HCT116 (cell line): ENCODE data around the gene LEPR. TPM values are rescaled to one million over a fixed set of nuclear protein-coding genes. Genes with fewer than 3 reads are reported as not detected.

Source experiments
- ATAC-seq: fragments of 200-7000 bp; cut with Tn5 transposase; 2 replicates; pipeline ENCODE4 v1.9.1; 2020; ENCODE audit warnings: mild to moderate bottlenecking, moderate library complexity
- BruUV-seq: library from RNA; stranded (reverse); fragments of 400-500 nt; replicated peaks from 2 replicates; lab custom pipeline; 2021; lab: Mats Ljungman, UMichigan
- CTCF ChIA-PET: fragments of 300-600 bp; sonication (Branson Sonifier 250); formaldehyde crosslinking; loops from one replicate; lab custom pipeline; 2021; ENCODE audit warnings: antibody characterized with exemption; lab: Charles Lee
- POLR2A ChIA-PET: fragments of 300-600, 350-600 bp; sonication (Branson Sonifier 250); formaldehyde crosslinking; loops from one replicate; lab custom pipeline; 2021; ENCODE audit warnings: antibody characterized with exemption; lab: Charles Lee
- RAD21 ChIA-PET, 2 experiments: fragments of 300-600 bp; sonication (Branson Sonifier 250); formaldehyde crosslinking; loops; one replicate each; lab custom pipeline; 2023; ENCODE audit warnings: low total read pairs in 2 of 2; ENCODE audit not compliant: uncharacterized antibody in 2 of 2, unreplicated experiment in 2 of 2, low non-redundant PET in 1 of 2; lab: Charles Lee
- DNase-seq: peaks from one replicate; pipeline ENCODE4 v3.0.0-alpha.2; 2010; ENCODE audit warnings: low read depth, low spot score
- H2AFZ ChIP-seq: fragments of 200-600 bp; shearing (Covaris generic), sonication (generic); 2 replicates; pipeline ENCODE4 v1.6.1; 2017; ENCODE audit warnings: low read depth, mixed run types, mixed read lengths, antibody characterized with exemption, low read length; ENCODE audit not compliant: poor library complexity, severe bottlenecking
- H3K27ac ChIP-seq: 2 replicates; pipeline ENCODE4 v1.5.1; 2012; ENCODE audit warnings: low read depth, low read length
- H3K27me3 ChIP-seq: fragments of 200-600 bp; sonication (generic); 2 replicates; pipeline ENCODE4 v1.6.1; 2016; ENCODE audit warnings: mixed run types, low read length, mixed read lengths; ENCODE audit not compliant: insufficient read depth
- H3K36me3 ChIP-seq, 2 experiments: fragments of 200-500 bp in 1 of 2; fragments of 200-600 bp in 1 of 2; sonication (Bioruptor generic) in 1 of 2; sonication (generic) in 1 of 2; 2 replicates each; pipeline versions ENCODE4 v1.5.1 to v1.6.1; 2014 to 2016; ENCODE audit warnings: low read length in 2 of 2, inconsistent platforms in 1 of 2, mixed read lengths in 1 of 2, mixed run types in 1 of 2; ENCODE audit not compliant: insufficient read depth in 2 of 2, control insufficient read depth in 1 of 2
- H3K4me1 ChIP-seq, 2 experiments: fragments of 200-600 bp in 1 of 2; sonication (generic) in 1 of 2; 2 replicates each; pipeline versions ENCODE4 v1.5.1 to v1.6.1; 2012 to 2017; ENCODE audit warnings: low read length in 2 of 2, inconsistent platforms in 1 of 2, mild to moderate bottlenecking in 1 of 2, mixed read lengths in 1 of 2, mixed run types in 1 of 2, moderate library complexity in 1 of 2; ENCODE audit not compliant: insufficient read depth in 2 of 2, control insufficient read depth in 1 of 2
- H3K4me2 ChIP-seq: fragments of 200-600 bp; sonication (generic); 2 replicates; pipeline ENCODE4 v1.6.1; 2017; ENCODE audit warnings: mixed run types, low read length, mixed read lengths
- H3K4me3 ChIP-seq, 2 experiments: fragments of 200-600 bp in 1 of 2; sonication (generic) in 1 of 2; replicated peaks in 1 of 2; 2 replicates each; pipeline ENCODE4 v1.5.1; 2011 to 2016; ENCODE audit warnings: low read length in 2 of 2, control low read depth in 1 of 2, low read depth in 1 of 2, mild to moderate bottlenecking in 1 of 2, mixed read lengths in 1 of 2, mixed run types in 1 of 2
- H3K79me2 ChIP-seq: fragments of 200-600 bp; sonication (generic); 2 replicates; pipeline ENCODE4 v1.6.1; 2017; ENCODE audit warnings: mild to moderate bottlenecking, mixed run types, low read length, moderate library complexity, mixed read lengths; ENCODE audit not compliant: insufficient read depth
- H3K9ac ChIP-seq: fragments of 200-600 bp; sonication (generic); 2 replicates; pipeline ENCODE4 v1.6.1; 2016; ENCODE audit warnings: low read length, mixed read lengths
- H3K9me2 ChIP-seq: fragments of 200-600 bp; sonication (generic), shearing (Covaris generic); 2 replicates; pipeline ENCODE4 v1.6.1; 2017; ENCODE audit warnings: mixed run types, mild to moderate bottlenecking, moderate library complexity; ENCODE audit not compliant: insufficient read depth
- H3K9me3 ChIP-seq, 2 experiments: fragments of 200-500 bp in 1 of 2; fragments of 200-600 bp in 1 of 2; sonication (Bioruptor generic) in 1 of 2; sonication (generic) in 1 of 2; 2 replicates each; pipeline ENCODE4 v1.6.1; 2014 to 2017; ENCODE audit warnings: low read length in 2 of 2, mixed read lengths in 2 of 2, inconsistent platforms in 1 of 2, low read depth in 1 of 2, mild to moderate bottlenecking in 1 of 2, mixed run types in 1 of 2, moderate library complexity in 1 of 2; ENCODE audit not compliant: control insufficient read depth in 1 of 2, insufficient read depth in 1 of 2
- H4K20me1 ChIP-seq: fragments of 200-600 bp; sonication (generic), shearing (Covaris generic); 2 replicates; pipeline ENCODE4 v1.6.1; 2017; ENCODE audit warnings: mixed run types, mild to moderate bottlenecking, moderate library complexity; ENCODE audit not compliant: insufficient read depth
- CBX3 ChIP-seq: IDR thresholded peaks from 2 replicates; pipeline ENCODE4 v1.6.1; 2012; ENCODE audit warnings: low read depth
- CEBPB ChIP-seq: IDR thresholded peaks from 2 replicates; pipeline ENCODE4 v1.6.1; 2012; ENCODE audit warnings: low read depth
- EGR1 ChIP-seq: IDR thresholded peaks from 2 replicates; pipeline ENCODE4 v1.6.1; 2012; ENCODE audit warnings: low read depth
- ELF1 ChIP-seq: IDR thresholded peaks from 2 replicates; pipeline ENCODE4 v1.6.1; 2012; ENCODE audit warnings: low read depth, borderline replicate concordance
- EZH2phosphoT487 ChIP-seq: fragments of 200-600 bp; IDR thresholded peaks from 2 replicates; pipeline ENCODE4 v1.6.1; 2018; ENCODE audit warnings: antibody characterized with exemption, borderline replicate concordance
- FOSL1 ChIP-seq: IDR thresholded peaks from 2 replicates; pipeline ENCODE4 v1.6.1; 2012; ENCODE audit warnings: low read depth
- JUND ChIP-seq: IDR thresholded peaks from 2 replicates; pipeline ENCODE4 v1.6.1; 2012
- POLR2A ChIP-seq: IDR thresholded peaks from 2 replicates; pipeline ENCODE4 v1.7.0; 2011; ENCODE audit warnings: borderline replicate concordance; ENCODE audit not compliant: insufficient read depth, insufficient read length; ENCODE audit errors: extremely low read depth
- REST ChIP-seq: IDR thresholded peaks from 2 replicates; pipeline ENCODE4 v1.6.1; 2012; ENCODE audit warnings: low read depth
- SRF ChIP-seq: IDR thresholded peaks from 2 replicates; pipeline ENCODE4 v1.6.1; 2012; ENCODE audit warnings: low read depth
- TCF7L2 ChIP-seq: IDR thresholded peaks from 2 replicates; pipeline ENCODE4 v1.7.0; 2011; ENCODE audit warnings: borderline replicate concordance, inconsistent platforms; ENCODE audit not compliant: insufficient read depth, insufficient read length; ENCODE audit errors: extremely low read depth
- YY1 ChIP-seq: IDR thresholded peaks from 2 replicates; pipeline ENCODE4 v1.6.1; 2011; ENCODE audit warnings: low read length, low read depth, moderate library complexity, mild to moderate bottlenecking; ENCODE audit not compliant: insufficient replicate concordance; ENCODE audit errors: extremely low read depth
- ZBTB33 ChIP-seq: IDR thresholded peaks from 2 replicates; pipeline ENCODE4 v1.6.1; 2011; ENCODE audit warnings: mild to moderate bottlenecking, low read length, moderate library complexity; ENCODE audit not compliant: insufficient replicate concordance; ENCODE audit errors: extremely low read depth
- ZFX ChIP-seq: fragments of 450-650 bp; IDR thresholded peaks from 2 replicates; pipeline ENCODE4 v1.6.1; 2017
- ZNF274 ChIP-seq: fragments of 200-500 bp; sonication (Bioruptor generic); IDR thresholded peaks from 2 replicates; pipeline ENCODE4 v1.6.1; 2014; ENCODE audit warnings: mild to moderate bottlenecking, low read depth, low read length, inconsistent platforms
- intact Hi-C: fragments of 100-400 bp; cut with micrococcal nuclease; formaldehyde crosslinking; loops from 2 replicates; pipeline ENCODE4 v1.10.0; 2022
- total RNA-seq: library from RNA; stranded (reverse); gene quantifications from one replicate; pipeline ENCODE4 v1.2.1, GENCODE V29; 2021; ENCODE audit not compliant: unreplicated experiment
- TF ChIP-seq, protein P1 (sequence below): IDR thresholded peaks from 2 replicates; pipeline ENCODE4 v1.6.1; 2012
- TF ChIP-seq, protein P2 (sequence below): IDR thresholded peaks from 2 replicates; pipeline ENCODE4 v1.6.1; 2012

The LEPR gene
- total RNA-seq, 1 experiment from 2014 or later, result 6.0 TPM

GRCh38 chr1:65371544-65371943 lies 48.9 kb upstream of the LEPR start:
- no peak overlapping the region for H3K4me2 ChIP-seq
- H3K9me3 ChIP-seq, result no peaks in the 10 kb centered on the region
- H3K27me3 ChIP-seq, result no peaks in the 10 kb centered on the region
- BruUV-seq, result no TSS peak
- POLR2A ChIA-PET, result no interaction called here
- no peak for DNase-seq
- no peak overlapping the region for H3K9ac ChIP-seq
- no peak overlapping the region for H3K4me3 ChIP-seq
- H3K4me1 ChIP-seq, result no peaks in the 10 kb centered on the region
- no peaks in the 10 kb centered on the region for H3K79me2 ChIP-seq
- H3K36me3 ChIP-seq, result no peaks in the 10 kb centered on the region
- no peaks in the 10 kb centered on the region for H3K9me2 ChIP-seq
- TF ChIP-seq CEBPB (no peak), REST (no peak), EZH2phosphoT487 (no peak), JUND (no peak), CBX3 (no peak), EGR1 (no peak), FOSL1 (no peak), ZFX (no peak), YY1 (no peak), TCF7L2 (no peak), SRF (no peak), ZNF274 (no peak), ELF1 (no peak), POLR2A (no peak), ZBTB33 (no peak)
- TF ChIP-seq, protein P1, sequence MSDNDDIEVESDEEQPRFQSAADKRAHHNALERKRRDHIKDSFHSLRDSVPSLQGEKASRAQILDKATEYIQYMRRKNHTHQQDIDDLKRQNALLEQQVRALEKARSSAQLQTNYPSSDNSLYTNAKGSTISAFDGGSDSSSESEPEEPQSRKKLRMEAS, result no peak
- TF ChIP-seq, protein P2, sequence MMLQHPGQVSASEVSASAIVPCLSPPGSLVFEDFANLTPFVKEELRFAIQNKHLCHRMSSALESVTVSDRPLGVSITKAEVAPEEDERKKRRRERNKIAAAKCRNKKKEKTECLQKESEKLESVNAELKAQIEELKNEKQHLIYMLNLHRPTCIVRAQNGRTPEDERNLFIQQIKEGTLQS, result no peak
- TF ChIP-seq, all 23 proteins: peak for 0
- no peak overlapping the region for H3K27ac ChIP-seq
- no peaks in the 10 kb centered on the region for H4K20me1 ChIP-seq
- ChIA-PET RAD21 (interaction anchor here in 1 of 2 experiments (0.6 kb wide), 1 partner anchor 1064 kb away, joined by 3 read pairs; no protein-coding TSS in a partner anchor), CTCF (no interaction called here)
- intact Hi-C loops, result no loop called here
- ATAC-seq, result no peak
- no peak overlapping the region for H2AFZ ChIP-seq
